ENCODE results near the gene RNF213. TPM values are rescaled to one million over a fixed set of nuclear protein-coding genes. Genes with fewer than 3 reads are reported as not detected.

Gene RNF213
- total and polyA plus RNA-seq, 2 donors (not counting 1 experiment from before 2014, with no cell fraction given): 36.8 to 245 TPM

GRCh38 chr17:80427366-80428282 lies 167.0 kb downstream of the RNF213 start:
- H3K9ac ChIP-seq (ENCODE audit: insufficient read depth, low read length): no peak overlapping the region
- no peaks in the 10 kb centered on the region for H3K36me3 ChIP-seq (ENCODE audit: control insufficient read depth, insufficient read depth, low read length)
- H3K79me2 ChIP-seq (ENCODE audit: control insufficient read depth, insufficient read depth, low read length): no peaks in the 10 kb centered on the region
- H3K4me2 ChIP-seq (ENCODE audit: extremely low read depth, insufficient read depth, low read length): no peak overlapping the region
- no peaks in the 10 kb centered on the region for H3K9me3 ChIP-seq (ENCODE audit: control insufficient read depth, insufficient read depth, low read depth, low read length)
- no peaks in the 10 kb centered on the region for H3K4me1 ChIP-seq (ENCODE audit: control insufficient read depth, extremely low read depth, insufficient read depth, low read length)
- H3K27ac ChIP-seq (ENCODE audit: insufficient read depth, low read length): no peak overlapping the region
- no peaks in the 10 kb centered on the region for H3K27me3 ChIP-seq (ENCODE audit: control insufficient read depth, insufficient read depth, low read length)
- no peak overlapping the region for H2AFZ ChIP-seq (ENCODE audit: low read length)
- no peak overlapping the region for H3K4me3 ChIP-seq (replicated peaks in 1 of 4; ENCODE audit: control extremely low read depth in 1 of 4, insufficient read depth in 1 of 4, low read depth in 3 of 4, low read length in 4 of 4)
- TF ChIP-seq CTCF (conservative IDR thresholded peaks at IDR 0.05 in 1 of 2, IDR thresholded peaks at IDR 0.05 in 1 of 2; ENCODE audit: low read depth in 1 of 2, low read length in 2 of 2) (no peak), EZH2 (IDR thresholded peaks at IDR 0.05; ENCODE audit: low read length, missing control alignments) (no peak)
- no peaks in the 10 kb centered on the region for H4K20me1 ChIP-seq (ENCODE audit: control insufficient read depth, extremely low read depth, insufficient read depth, low read length)
- DNase-seq (ENCODE audit: low read depth in 2 of 2): no peak

GRCh38 chr17:80428363-80428762 lies 167.7 kb downstream of the RNF213 start:
- Histone ChIP-seq H3K27me3 (ENCODE audit: control insufficient read depth, insufficient read depth, low read length) (no peaks in the 10 kb centered on the region), H3K36me3 (ENCODE audit: control insufficient read depth, insufficient read depth, low read length) (no peaks in the 10 kb centered on the region), H3K4me3 (replicated peaks in 1 of 4; ENCODE audit: control extremely low read depth in 1 of 4, insufficient read depth in 1 of 4, low read depth in 3 of 4, low read length in 4 of 4) (no peak overlapping the region), H3K9ac (ENCODE audit: insufficient read depth, low read length) (no peak overlapping the region), H3K27ac (ENCODE audit: insufficient read depth, low read length) (no peak overlapping the region), H3K9me3 (ENCODE audit: control insufficient read depth, insufficient read depth, low read depth, low read length) (no peaks in the 10 kb centered on the region), H3K79me2 (ENCODE audit: control insufficient read depth, insufficient read depth, low read length) (no peaks in the 10 kb centered on the region), H3K4me2 (ENCODE audit: extremely low read depth, insufficient read depth, low read length) (no peak overlapping the region), H4K20me1 (ENCODE audit: control insufficient read depth, extremely low read depth, insufficient read depth, low read length) (no peaks in the 10 kb centered on the region), H3K4me1 (ENCODE audit: control insufficient read depth, extremely low read depth, insufficient read depth, low read length) (no peaks in the 10 kb centered on the region), H2AFZ (ENCODE audit: low read length) (no peak overlapping the region)
- TF ChIP-seq EZH2 (IDR thresholded peaks at IDR 0.05; ENCODE audit: low read length, missing control alignments) (no peak), CTCF (conservative IDR thresholded peaks at IDR 0.05 in 1 of 2, IDR thresholded peaks at IDR 0.05 in 1 of 2; ENCODE audit: low read depth in 1 of 2, low read length in 2 of 2) (no peak)
- no peak for DNase-seq (ENCODE audit: low read depth in 2 of 2)

GRCh38 chr17:80428796-80429195 lies 168.1 kb downstream of the RNF213 start:
- no peak for TF ChIP-seq EZH2 (IDR thresholded peaks at IDR 0.05; ENCODE audit: low read length, missing control alignments)
- no peak for TF ChIP-seq CTCF (conservative IDR thresholded peaks at IDR 0.05 in 1 of 2, IDR thresholded peaks at IDR 0.05 in 1 of 2; ENCODE audit: low read depth in 1 of 2, low read length in 2 of 2)
- Histone ChIP-seq H2AFZ (ENCODE audit: low read length) (no peak overlapping the region), H3K36me3 (ENCODE audit: control insufficient read depth, insufficient read depth, low read length) (no peaks in the 10 kb centered on the region), H3K27ac (ENCODE audit: insufficient read depth, low read length) (no peak overlapping the region), H4K20me1 (ENCODE audit: control insufficient read depth, extremely low read depth, insufficient read depth, low read length) (no peaks in the 10 kb centered on the region), H3K4me3 (replicated peaks in 1 of 4; ENCODE audit: control extremely low read depth in 1 of 4, insufficient read depth in 1 of 4, low read depth in 3 of 4, low read length in 4 of 4) (no peak overlapping the region), H3K4me2 (ENCODE audit: extremely low read depth, insufficient read depth, low read length) (no peak overlapping the region), H3K4me1 (ENCODE audit: control insufficient read depth, extremely low read depth, insufficient read depth, low read length) (no peaks in the 10 kb centered on the region), H3K79me2 (ENCODE audit: control insufficient read depth, insufficient read depth, low read length) (no peaks in the 10 kb centered on the region), H3K9ac (ENCODE audit: insufficient read depth, low read length) (no peak overlapping the region), H3K9me3 (ENCODE audit: control insufficient read depth, insufficient read depth, low read depth, low read length) (no peaks in the 10 kb centered on the region), H3K27me3 (ENCODE audit: control insufficient read depth, insufficient read depth, low read length) (no peaks in the 10 kb centered on the region)
- no peak for DNase-seq (ENCODE audit: low read depth in 2 of 2)

All from fibroblast of lung (primary cell).